ENCODE results near the gene NCBP1.

The NCBP1 gene

DNA sequence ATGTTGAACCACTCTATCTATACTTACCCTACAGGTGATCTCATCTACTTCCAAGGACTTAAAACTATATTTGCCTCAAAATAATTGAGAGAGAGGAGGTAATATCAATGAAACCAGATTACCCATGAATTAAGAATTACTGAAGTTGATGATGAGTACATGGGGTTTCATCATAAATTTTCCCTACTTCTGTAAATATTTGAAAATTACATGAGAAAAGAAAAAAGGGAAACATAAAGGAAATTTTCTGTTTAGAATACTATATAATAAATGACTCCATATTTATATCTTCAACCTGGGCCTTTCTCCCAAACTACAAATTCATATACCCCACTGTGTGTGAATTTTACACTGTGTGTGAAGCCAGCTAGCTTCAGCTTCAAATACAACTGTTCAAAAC lies 3.0 kb upstream of the NCBP1 start:
- Histone ChIP-seq H3K4me3 (replicated peaks; ENCODE audit: insufficient read depth, low read length) (no peak overlapping the region), H3K27me3 (ENCODE audit: insufficient read depth, poor library complexity, severe bottlenecking) (no peaks in the 10 kb centered on the region), H3K27ac (replicated peaks) (no peak overlapping the region)
- no peak for DNase-seq (ENCODE audit: low read depth in 1 of 2, low spot score in 1 of 2)
- TF ChIP-seq, protein P1, sequence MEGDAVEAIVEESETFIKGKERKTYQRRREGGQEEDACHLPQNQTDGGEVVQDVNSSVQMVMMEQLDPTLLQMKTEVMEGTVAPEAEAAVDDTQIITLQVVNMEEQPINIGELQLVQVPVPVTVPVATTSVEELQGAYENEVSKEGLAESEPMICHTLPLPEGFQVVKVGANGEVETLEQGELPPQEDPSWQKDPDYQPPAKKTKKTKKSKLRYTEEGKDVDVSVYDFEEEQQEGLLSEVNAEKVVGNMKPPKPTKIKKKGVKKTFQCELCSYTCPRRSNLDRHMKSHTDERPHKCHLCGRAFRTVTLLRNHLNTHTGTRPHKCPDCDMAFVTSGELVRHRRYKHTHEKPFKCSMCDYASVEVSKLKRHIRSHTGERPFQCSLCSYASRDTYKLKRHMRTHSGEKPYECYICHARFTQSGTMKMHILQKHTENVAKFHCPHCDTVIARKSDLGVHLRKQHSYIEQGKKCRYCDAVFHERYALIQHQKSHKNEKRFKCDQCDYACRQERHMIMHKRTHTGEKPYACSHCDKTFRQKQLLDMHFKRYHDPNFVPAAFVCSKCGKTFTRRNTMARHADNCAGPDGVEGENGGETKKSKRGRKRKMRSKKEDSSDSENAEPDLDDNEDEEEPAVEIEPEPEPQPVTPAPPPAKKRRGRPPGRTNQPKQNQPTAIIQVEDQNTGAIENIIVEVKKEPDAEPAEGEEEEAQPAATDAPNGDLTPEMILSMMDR (IDR thresholded peaks at IDR 0.05; ENCODE audit: insufficient read depth, low read length) = no peak
- no peak for TF ChIP-seq SPI1 (IDR thresholded peaks at IDR 0.05; ENCODE audit: borderline replicate concordance, low read depth)
- TF ChIP-seq, protein P2, sequence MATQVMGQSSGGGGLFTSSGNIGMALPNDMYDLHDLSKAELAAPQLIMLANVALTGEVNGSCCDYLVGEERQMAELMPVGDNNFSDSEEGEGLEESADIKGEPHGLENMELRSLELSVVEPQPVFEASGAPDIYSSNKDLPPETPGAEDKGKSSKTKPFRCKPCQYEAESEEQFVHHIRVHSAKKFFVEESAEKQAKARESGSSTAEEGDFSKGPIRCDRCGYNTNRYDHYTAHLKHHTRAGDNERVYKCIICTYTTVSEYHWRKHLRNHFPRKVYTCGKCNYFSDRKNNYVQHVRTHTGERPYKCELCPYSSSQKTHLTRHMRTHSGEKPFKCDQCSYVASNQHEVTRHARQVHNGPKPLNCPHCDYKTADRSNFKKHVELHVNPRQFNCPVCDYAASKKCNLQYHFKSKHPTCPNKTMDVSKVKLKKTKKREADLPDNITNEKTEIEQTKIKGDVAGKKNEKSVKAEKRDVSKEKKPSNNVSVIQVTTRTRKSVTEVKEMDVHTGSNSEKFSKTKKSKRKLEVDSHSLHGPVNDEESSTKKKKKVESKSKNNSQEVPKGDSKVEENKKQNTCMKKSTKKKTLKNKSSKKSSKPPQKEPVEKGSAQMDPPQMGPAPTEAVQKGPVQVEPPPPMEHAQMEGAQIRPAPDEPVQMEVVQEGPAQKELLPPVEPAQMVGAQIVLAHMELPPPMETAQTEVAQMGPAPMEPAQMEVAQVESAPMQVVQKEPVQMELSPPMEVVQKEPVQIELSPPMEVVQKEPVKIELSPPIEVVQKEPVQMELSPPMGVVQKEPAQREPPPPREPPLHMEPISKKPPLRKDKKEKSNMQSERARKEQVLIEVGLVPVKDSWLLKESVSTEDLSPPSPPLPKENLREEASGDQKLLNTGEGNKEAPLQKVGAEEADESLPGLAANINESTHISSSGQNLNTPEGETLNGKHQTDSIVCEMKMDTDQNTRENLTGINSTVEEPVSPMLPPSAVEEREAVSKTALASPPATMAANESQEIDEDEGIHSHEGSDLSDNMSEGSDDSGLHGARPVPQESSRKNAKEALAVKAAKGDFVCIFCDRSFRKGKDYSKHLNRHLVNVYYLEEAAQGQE (IDR thresholded peaks at IDR 0.05; ENCODE audit: insufficient replicate concordance, low read depth) = no peak
- no peak for TF ChIP-seq POLR2AphosphoS5 (IDR thresholded peaks at IDR 0.05; ENCODE audit: low read depth)
- TF ChIP-seq GABPA (IDR thresholded peaks at IDR 0.05; ENCODE audit: low read depth) = no peak

DNA sequence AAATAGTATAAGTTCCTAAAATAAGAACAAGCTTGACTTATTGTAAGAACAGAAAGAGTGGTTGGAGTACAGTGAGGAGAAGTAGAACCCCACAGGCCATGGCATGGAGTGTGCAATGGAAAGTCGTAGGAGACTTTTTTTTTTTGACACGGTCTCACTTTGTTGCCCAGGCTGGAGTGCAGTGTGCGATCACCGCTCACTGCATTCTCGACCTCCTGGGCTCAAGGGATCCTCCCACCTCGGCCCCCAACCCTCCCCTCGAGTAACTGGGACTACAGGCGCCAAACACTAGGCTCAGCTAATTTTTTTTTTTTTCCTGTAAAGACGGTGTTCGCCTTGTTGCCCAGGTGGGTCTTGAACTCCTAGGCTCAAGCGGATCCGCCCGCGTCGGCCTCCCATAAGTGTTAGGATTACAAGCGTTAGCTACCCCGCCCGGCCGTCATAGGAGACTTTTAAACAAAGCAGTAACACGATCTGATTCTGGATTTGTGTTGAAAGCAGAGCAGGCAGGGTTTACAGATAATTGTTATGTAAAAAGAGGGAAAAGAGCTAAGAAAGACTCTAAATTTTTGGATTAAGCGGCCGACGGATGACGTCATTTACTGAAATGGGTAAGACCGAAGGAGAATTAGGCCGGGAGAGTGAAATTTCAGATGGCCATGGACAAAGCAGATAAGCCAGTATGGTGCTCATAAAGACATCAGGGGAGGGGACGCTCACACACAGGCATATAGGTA lies 1.2 kb upstream of the NCBP1 start:
- H3K27ac ChIP-seq (replicated peaks) = peak overlapping the region; percentile 93
- DNase-seq (ENCODE audit: low read depth in 1 of 2, low spot score in 1 of 2) = no peak

DNA sequence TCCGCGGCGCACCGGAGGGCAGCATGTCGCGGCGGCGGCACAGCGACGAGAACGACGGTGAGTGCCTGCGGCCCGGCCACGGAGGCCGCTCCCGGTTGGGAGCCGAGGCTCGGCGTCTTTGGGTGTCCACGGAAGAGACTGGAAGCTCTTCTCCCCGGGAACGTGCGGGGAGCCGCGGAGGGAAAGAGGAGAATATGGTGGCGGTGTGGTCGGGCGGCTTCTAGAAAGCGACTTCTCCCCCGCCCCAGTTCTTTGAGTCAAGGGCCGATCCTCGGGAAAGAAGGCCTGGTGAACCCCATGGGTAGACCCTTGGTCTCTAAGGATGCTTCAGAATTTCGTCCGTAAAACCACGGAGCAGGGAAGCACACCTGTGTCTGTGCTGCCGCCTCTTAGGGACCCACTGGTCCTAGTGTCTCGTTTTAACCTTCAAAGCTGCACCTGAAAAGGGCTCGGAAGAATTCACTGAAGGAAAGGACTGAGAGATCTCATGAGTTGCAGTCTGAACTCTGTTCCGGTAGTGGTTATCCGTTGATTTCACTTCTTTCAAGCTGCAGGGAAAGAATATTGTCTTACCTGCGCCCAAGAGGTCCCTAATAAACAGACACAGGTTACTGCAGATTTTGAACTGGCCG lies 354 bp downstream of the NCBP1 start:
- DNase-seq (ENCODE audit: low read depth in 1 of 2, low spot score in 1 of 2) = no peak
- peak overlapping the region; percentile 93 for H3K27ac ChIP-seq (replicated peaks)
- no peaks in the 10 kb centered on the region for H3K27me3 ChIP-seq (ENCODE audit: insufficient read depth, poor library complexity, severe bottlenecking)

More for the DNA sequence above, 1.2 kb upstream of the NCBP1 start:
- peak overlapping the region; percentile 90 for H3K4me3 ChIP-seq (replicated peaks; ENCODE audit: insufficient read depth, low read length)
- TF ChIP-seq, protein P2 (IDR thresholded peaks at IDR 0.05; ENCODE audit: insufficient replicate concordance, low read depth) = no peak
- TF ChIP-seq GABPA (IDR thresholded peaks at IDR 0.05; ENCODE audit: low read depth) = no peak
- no peaks in the 10 kb centered on the region for H3K27me3 ChIP-seq (ENCODE audit: insufficient read depth, poor library complexity, severe bottlenecking)

More for the DNA sequence above, 354 bp downstream of the NCBP1 start:
- TF ChIP-seq GABPA (IDR thresholded peaks at IDR 0.05; ENCODE audit: low read depth) (no peak), SPI1 (IDR thresholded peaks at IDR 0.05; ENCODE audit: borderline replicate concordance, low read depth) (no peak), POLR2AphosphoS5 (IDR thresholded peaks at IDR 0.05; ENCODE audit: low read depth) (no peak; the same call in 1 of the 2 replicates)
- TF ChIP-seq, protein P2 (IDR thresholded peaks at IDR 0.05; ENCODE audit: insufficient replicate concordance, low read depth) = no peak
- TF ChIP-seq, protein P1 (IDR thresholded peaks at IDR 0.05; ENCODE audit: insufficient read depth, low read length) = no peak
- H3K4me3 ChIP-seq (replicated peaks; ENCODE audit: insufficient read depth, low read length) = peak overlapping the region; percentile 90
